Hepatocyte (in vitro differentiated cells): ENCODE data around the gene BUD13. TPM values are rescaled to one million over a fixed set of nuclear protein-coding genes. Genes with fewer than 3 reads are reported as not detected.

Experiments
- DNase-seq: peaks from one replicate; pipeline ENCODE4 v3.0.0-alpha.2; 2016; ENCODE audit warnings: low spot score
- H2AFZ ChIP-seq: fragments of 200-600 bp; sonication (generic); 2 replicates; pipeline ENCODE4 v1.6.0; 2016; ENCODE audit warnings: antibody characterized with exemption, mild to moderate bottlenecking
- H3K27ac ChIP-seq: fragments of 200-600 bp; sonication (generic); 2 replicates; pipeline ENCODE4 v1.5.1; 2016; ENCODE audit warnings: mild to moderate bottlenecking
- H3K27me3 ChIP-seq: fragments of 200-600 bp; sonication (generic); 2 replicates; pipeline ENCODE4 v1.6.1; 2016
- H3K36me3 ChIP-seq: fragments of 200-600 bp; sonication (generic); replicated peaks from 2 replicates; pipeline ENCODE4 v1.5.1; 2016; ENCODE audit warnings: low read depth; ENCODE audit not compliant: insufficient read depth
- H3K4me1 ChIP-seq: fragments of 200-600 bp; sonication (generic); 2 replicates; pipeline ENCODE4 v1.5.1; 2016; ENCODE audit warnings: mild to moderate bottlenecking, moderate library complexity; ENCODE audit not compliant: insufficient read depth
- H3K4me2 ChIP-seq: fragments of 200-600 bp; sonication (generic); 2 replicates; pipeline ENCODE4 v1.6.0; 2016
- H3K4me3 ChIP-seq: fragments of 200-600 bp; sonication (generic); 2 replicates; pipeline ENCODE4 v1.5.1; 2016; ENCODE audit warnings: mild to moderate bottlenecking
- H3K79me2 ChIP-seq: fragments of 200-600 bp; sonication (generic); 2 replicates; pipeline ENCODE4 v1.6.0; 2017; ENCODE audit warnings: mild to moderate bottlenecking
- H3K9me2 ChIP-seq: fragments of 200-600 bp; sonication (generic); replicated peaks from 2 replicates; pipeline ENCODE4 v1.6.0; 2017; ENCODE audit warnings: mild to moderate bottlenecking; ENCODE audit not compliant: insufficient read depth
- H3K9me3 ChIP-seq: fragments of 200-600 bp; sonication (generic); 2 replicates; pipeline ENCODE4 v1.5.1; 2016; ENCODE audit warnings: low read depth, mild to moderate bottlenecking
- H4K20me1 ChIP-seq: fragments of 200-600 bp; sonication (generic); 2 replicates; pipeline ENCODE4 v1.6.0; 2016; ENCODE audit warnings: mild to moderate bottlenecking; ENCODE audit not compliant: insufficient read depth, poor library complexity, severe bottlenecking
- EZH2 ChIP-seq: fragments of 200-600 bp; sonication (generic); IDR thresholded peaks from 2 replicates; pipeline ENCODE4 v1.6.1; 2016; ENCODE audit warnings: antibody characterized with exemption, mild to moderate bottlenecking, borderline replicate concordance
- EZH2phosphoT487 ChIP-seq: fragments of 200-600 bp; sonication (generic); IDR thresholded peaks from one replicate; pipeline ENCODE4 v1.6.1; 2018; ENCODE audit warnings: antibody characterized with exemption, mild to moderate bottlenecking, low read depth, moderate library complexity; ENCODE audit not compliant: unreplicated experiment, severe bottlenecking
- WGBS: methylation state at CpG from one replicate; pipeline ENCODE4 v1.1.6; 2016; ENCODE audit warnings: low lambda C conversion rate; ENCODE audit errors: missing lambda C conversion rate; 5-methylcytosine and 5-hydroxymethylcytosine counted together
- polyA plus RNA-seq: library from polyadenylated mRNA; unstranded; fragments of >200 nt; fragmentation: Nextera tagmentation; extraction: Ambion mirVana; gene quantifications from 2 replicates; pipeline ENCODE4 v1.2.1, GENCODE V29; 2016
- total RNA-seq: library from RNA; depleted of rRNA; stranded (reverse); fragments of >200 nt; gene quantifications from 2 replicates; pipeline ENCODE4 v1.2.3, GENCODE V29; 2014
- TF ChIP-seq, protein P1 (sequence below): fragments of 200-600 bp; sonication (generic); IDR thresholded peaks from 2 replicates; pipeline ENCODE4 v1.5.1; 2016; ENCODE audit warnings: antibody characterized with exemption, mild to moderate bottlenecking; ENCODE audit not compliant: poor library complexity

The BUD13 gene
- total and polyA plus RNA-seq, 2 experiments from 2014 or later = 11.1 to 12.6 TPM

DNA sequence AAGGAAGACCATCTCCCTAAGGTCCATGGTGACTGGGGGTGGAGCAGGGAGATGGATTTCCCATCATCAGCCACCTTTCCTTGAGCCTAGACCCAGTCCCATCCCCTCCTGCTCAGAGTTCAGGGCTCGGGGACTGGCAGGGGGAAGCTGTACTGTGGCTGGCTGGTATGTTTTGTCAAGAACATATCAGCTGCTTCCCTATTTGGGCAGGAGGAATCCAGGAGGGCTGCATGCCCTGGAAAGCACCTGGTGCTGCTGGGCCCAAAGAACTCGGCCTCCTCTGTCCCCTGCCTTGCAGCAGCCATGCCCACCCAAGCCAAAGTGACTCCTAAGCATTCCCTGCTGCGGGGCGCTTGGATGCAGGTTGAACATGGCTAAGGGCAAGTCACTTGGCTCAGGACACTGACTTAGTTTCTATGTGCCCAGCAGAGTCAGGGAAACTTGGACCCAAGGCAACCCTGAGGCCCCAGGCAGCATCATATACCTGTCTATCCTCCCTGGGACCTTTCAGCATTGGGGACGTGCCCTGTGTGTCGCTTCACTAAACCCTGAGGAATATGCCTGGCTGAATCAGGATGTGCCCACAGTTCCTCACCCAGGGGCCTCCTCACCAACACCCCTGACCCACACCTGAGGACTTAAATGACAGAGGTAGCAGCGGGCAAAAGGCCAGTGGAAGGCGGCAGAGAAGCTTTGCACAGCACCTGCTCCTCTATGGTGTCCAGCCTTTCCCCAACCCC is 43.1 kb downstream of the BUD13 start:
- Histone ChIP-seq H2AFZ (no peak overlapping the region), H3K9me3 (no peaks in the 10 kb centered on the region), H3K36me3 (no peaks in the 10 kb centered on the region), H3K9me2 (no peaks in the 10 kb centered on the region), H3K4me1 (no peaks in the 10 kb centered on the region), H3K79me2 (no peaks in the 10 kb centered on the region), H3K4me2 (no peak overlapping the region), H3K27me3 (peaks cover 5% of the 10 kb centered on the region), H3K27ac (no peak overlapping the region), H3K4me3 (no peak overlapping the region), H4K20me1 (no peaks in the 10 kb centered on the region)
- 88% methylated on average over 8 of the region's 8 CpGs for WGBS
- TF ChIP-seq, protein P1, sequence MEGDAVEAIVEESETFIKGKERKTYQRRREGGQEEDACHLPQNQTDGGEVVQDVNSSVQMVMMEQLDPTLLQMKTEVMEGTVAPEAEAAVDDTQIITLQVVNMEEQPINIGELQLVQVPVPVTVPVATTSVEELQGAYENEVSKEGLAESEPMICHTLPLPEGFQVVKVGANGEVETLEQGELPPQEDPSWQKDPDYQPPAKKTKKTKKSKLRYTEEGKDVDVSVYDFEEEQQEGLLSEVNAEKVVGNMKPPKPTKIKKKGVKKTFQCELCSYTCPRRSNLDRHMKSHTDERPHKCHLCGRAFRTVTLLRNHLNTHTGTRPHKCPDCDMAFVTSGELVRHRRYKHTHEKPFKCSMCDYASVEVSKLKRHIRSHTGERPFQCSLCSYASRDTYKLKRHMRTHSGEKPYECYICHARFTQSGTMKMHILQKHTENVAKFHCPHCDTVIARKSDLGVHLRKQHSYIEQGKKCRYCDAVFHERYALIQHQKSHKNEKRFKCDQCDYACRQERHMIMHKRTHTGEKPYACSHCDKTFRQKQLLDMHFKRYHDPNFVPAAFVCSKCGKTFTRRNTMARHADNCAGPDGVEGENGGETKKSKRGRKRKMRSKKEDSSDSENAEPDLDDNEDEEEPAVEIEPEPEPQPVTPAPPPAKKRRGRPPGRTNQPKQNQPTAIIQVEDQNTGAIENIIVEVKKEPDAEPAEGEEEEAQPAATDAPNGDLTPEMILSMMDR = no peak
- no peak for TF ChIP-seq EZH2
- DNase-seq = no peak

- Histone ChIP-seq H3K4me1 (no peaks in the 10 kb centered on the region), H3K9me3 (no peaks in the 10 kb centered on the region), H3K27me3 (peaks cover 5% of the 10 kb centered on the region), H3K4me2 (no peak overlapping the region), H3K9me2 (no peaks in the 10 kb centered on the region), H3K79me2 (no peaks in the 10 kb centered on the region), H3K27ac (no peak overlapping the region), H2AFZ (no peak overlapping the region), H3K4me3 (no peak overlapping the region), H4K20me1 (no peaks in the 10 kb centered on the region), H3K36me3 (no peaks in the 10 kb centered on the region)
- DNase-seq = no peak
- WGBS = 81% methylated on average over 6 of the region's 6 CpGs
- TF ChIP-seq, protein P1 = no peak
- TF ChIP-seq EZH2 = no peak
- TF ChIP-seq EZH2phosphoT487 = no peak
Measured at GRCh38 chr11:116727990-116728389, 44.8 kb downstream of the BUD13 start.

DNA sequence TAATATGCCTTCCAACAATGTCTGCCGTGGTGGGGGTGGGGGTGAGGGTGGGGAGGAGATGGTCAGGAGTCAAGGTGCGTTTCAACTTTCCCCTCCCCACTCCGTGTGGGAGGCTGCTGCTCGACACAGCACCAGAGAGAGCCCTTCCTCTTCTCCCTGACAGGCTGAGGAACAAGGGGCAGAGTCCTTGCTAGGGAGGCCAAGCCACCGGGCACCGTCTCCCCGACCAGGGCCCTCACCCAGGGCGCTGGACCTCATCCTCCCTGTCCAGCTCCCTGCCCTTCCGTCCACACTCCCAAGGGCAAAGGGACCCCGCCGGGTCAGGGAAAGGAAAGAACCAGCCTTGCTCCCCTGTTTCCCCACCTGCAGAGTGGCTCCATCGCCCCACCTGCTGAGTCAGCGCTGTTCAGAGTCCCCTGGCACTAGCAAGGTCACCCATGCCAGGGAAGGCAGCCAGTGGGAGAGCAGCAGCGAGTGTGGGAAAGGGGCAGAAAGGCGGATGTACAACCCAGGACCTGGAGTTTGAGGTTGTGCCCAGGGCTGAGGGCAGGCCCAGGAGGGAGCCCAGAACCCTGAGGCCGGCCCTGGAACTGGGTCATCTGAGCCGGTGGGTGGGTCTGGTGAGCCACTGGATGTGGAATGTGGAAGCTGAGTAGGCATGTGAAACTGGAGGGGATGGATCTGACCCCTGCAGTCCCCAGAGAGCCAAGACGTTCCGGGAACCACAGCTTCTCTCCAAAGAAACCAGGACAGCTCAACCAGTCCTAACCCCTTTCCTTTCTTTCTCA is 47.2 kb downstream of the BUD13 start:
- DNase-seq = no peak
- no peaks in the 10 kb centered on the region for H3K79me2 ChIP-seq
- no peaks in the 10 kb centered on the region for H3K9me3 ChIP-seq
- no peaks in the 10 kb centered on the region for H4K20me1 ChIP-seq
- 82% methylated on average over 18 of the region's 19 CpGs for WGBS
- no peaks in the 10 kb centered on the region for H3K36me3 ChIP-seq
- H3K9me2 ChIP-seq = no peaks in the 10 kb centered on the region
- TF ChIP-seq EZH2 = no peak
- TF ChIP-seq EZH2phosphoT487 = no peak
- TF ChIP-seq, protein P1 = no peak
- H3K27me3 ChIP-seq = peaks cover 5% of the 10 kb centered on the region
- H3K4me1 ChIP-seq = no peaks in the 10 kb centered on the region
- no peak overlapping the region for H3K27ac ChIP-seq
- H2AFZ ChIP-seq = no peak overlapping the region
- no peak overlapping the region for H3K4me2 ChIP-seq
- H3K4me3 ChIP-seq = no peak overlapping the region
